KMS-11 (cell line): Measurements from ENCODE around the gene PA2G4.

ENCODE experiments used
- H2AFZ ChIP-seq: fragments of 200-600 bp; sonication (generic); 2 replicates; pipeline ENCODE4 v1.6.1; 2016; ENCODE audit warnings: antibody characterized with exemption, mixed run types, low read depth
- H3K27ac ChIP-seq: fragments of 200-600 bp; sonication (generic); 2 replicates; pipeline ENCODE4 v1.6.1; 2016; ENCODE audit warnings: mild to moderate bottlenecking, mixed run types
- H3K27me3 ChIP-seq: fragments of 200-600 bp; sonication (generic); 2 replicates; pipeline ENCODE4 v1.6.1; 2017; ENCODE audit warnings: mild to moderate bottlenecking, low read depth, mixed run types, moderate library complexity; ENCODE audit not compliant: insufficient read depth
- H3K36me3 ChIP-seq: fragments of 200-600 bp; sonication (generic); 2 replicates; pipeline ENCODE4 v1.6.1; 2017; ENCODE audit warnings: mild to moderate bottlenecking, mixed run types; ENCODE audit not compliant: insufficient read depth
- H3K4me1 ChIP-seq: fragments of 200-600 bp; sonication (generic); 2 replicates; pipeline ENCODE4 v1.6.1; 2016; ENCODE audit warnings: mild to moderate bottlenecking, low read depth, mixed run types; ENCODE audit not compliant: poor library complexity, severe bottlenecking
- H3K4me2 ChIP-seq: fragments of 200-600 bp; sonication (generic); 2 replicates; pipeline ENCODE4 v1.7.0; 2016; ENCODE audit warnings: mild to moderate bottlenecking, mixed run types
- H3K4me3 ChIP-seq: fragments of 200-600 bp; sonication (generic); IDR thresholded peaks from 2 replicates; pipeline ENCODE4 v1.6.1; 2017; ENCODE audit warnings: low read depth, low read length, mixed read lengths; ENCODE audit not compliant: insufficient read depth
- H3K79me2 ChIP-seq: fragments of 200-600 bp; sonication (generic); 2 replicates; pipeline ENCODE4 v1.6.1; 2016; ENCODE audit warnings: low read depth, mixed run types; ENCODE audit not compliant: insufficient read depth
- H3K9ac ChIP-seq: fragments of 200-600 bp; sonication (generic); 2 replicates; pipeline ENCODE4 v1.6.1; 2016; ENCODE audit warnings: mild to moderate bottlenecking, mixed run types
- H4K20me1 ChIP-seq: fragments of 200-600 bp; sonication (generic); 2 replicates; pipeline ENCODE4 v1.6.1; 2016; ENCODE audit warnings: mild to moderate bottlenecking, mixed run types; ENCODE audit not compliant: insufficient read depth
- CTCF ChIP-seq: fragments of 200-600 bp; sonication (generic); conservative IDR thresholded peaks from 2 replicates; pipeline ENCODE4 v1.6.1; 2017; ENCODE audit warnings: low read depth, mild to moderate bottlenecking, antibody characterized with exemption, low read length, moderate library complexity, mixed read lengths

The PA2G4 gene

DNA sequence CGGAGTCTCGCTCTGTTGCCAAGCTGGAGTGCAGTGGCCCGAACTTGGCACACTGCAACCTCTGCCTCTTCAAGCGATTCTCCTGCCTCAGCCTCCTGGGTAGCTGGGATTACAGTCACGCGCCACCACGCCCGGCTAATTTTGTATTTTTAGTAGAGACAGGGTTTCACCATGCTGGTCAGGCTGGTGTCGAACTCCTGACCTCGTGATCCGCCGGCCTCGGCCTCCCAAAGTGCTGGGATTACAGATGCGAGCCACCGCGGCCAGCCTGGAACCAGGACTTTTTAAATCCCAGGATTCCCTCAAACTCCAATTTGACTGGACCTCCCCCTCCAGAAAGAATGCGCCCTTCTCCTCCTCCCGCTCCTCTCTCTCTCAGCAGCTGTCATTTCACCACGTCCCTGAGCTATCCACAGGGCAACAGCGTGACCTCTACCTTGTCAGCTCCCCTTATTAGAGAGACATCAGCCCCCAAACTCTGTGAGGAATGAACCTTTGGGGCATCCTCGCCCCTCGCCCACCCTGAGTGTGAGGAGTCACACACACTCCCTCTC, 25.7 kb downstream of the PA2G4 start:
- Histone ChIP-seq H3K79me2 (peaks cover 26% of the 10 kb centered on the region; the same call in 1 of the 2 replicates), H4K20me1 (no peaks in the 10 kb centered on the region), H3K4me2 (peak overlapping the region; percentile 86), H3K36me3 (peaks cover 4% of the 10 kb centered on the region; the same call in 1 of the 2 replicates), H3K27me3 (no peaks in the 10 kb centered on the region), H2AFZ (no peak overlapping the region), H3K9ac (peak overlapping the region; percentile 63; the same call in 1 of the 2 replicates), H3K27ac (peak overlapping the region; percentile 35; the same call in 1 of the 2 replicates), H3K4me1 (peaks cover 52% of the 10 kb centered on the region), H3K4me3 (no peak overlapping the region)
- TF ChIP-seq CTCF = no peak

GRCh38 chr12:56130876-56131275, 26.5 kb downstream of the PA2G4 start:
- Histone ChIP-seq H3K4me1 (peaks cover 52% of the 10 kb centered on the region), H3K27ac (no peak overlapping the region), H3K79me2 (peaks cover 26% of the 10 kb centered on the region; the same call in 1 of the 2 replicates), H4K20me1 (no peaks in the 10 kb centered on the region), H3K36me3 (peaks cover 4% of the 10 kb centered on the region; the same call in 1 of the 2 replicates), H3K4me2 (no peak overlapping the region), H3K9ac (no peak overlapping the region), H3K4me3 (no peak overlapping the region), H3K27me3 (no peaks in the 10 kb centered on the region), H2AFZ (no peak overlapping the region)
- TF ChIP-seq CTCF = no peak

- no peak overlapping the region for H3K27ac ChIP-seq
- no peak overlapping the region for H3K4me3 ChIP-seq
- H3K4me1 ChIP-seq = peaks cover 30% of the 10 kb centered on the region
- peak overlapping the region; percentile 10; the same call in 1 of the 2 replicates for H3K4me2 ChIP-seq
- H3K36me3 ChIP-seq = peaks cover 8% of the 10 kb centered on the region; the same call in 1 of the 2 replicates
- no peak overlapping the region for H2AFZ ChIP-seq
- H3K9ac ChIP-seq = no peak overlapping the region
- no peaks in the 10 kb centered on the region for H4K20me1 ChIP-seq
- peaks cover 8% of the 10 kb centered on the region; the same call in 1 of the 2 replicates for H3K79me2 ChIP-seq
- TF ChIP-seq CTCF = no peak
- no peaks in the 10 kb centered on the region for H3K27me3 ChIP-seq
Measured at GRCh38 chr12:56134897-56135296, 30.5 kb downstream of the PA2G4 start.

GRCh38 chr12:56137853-56138571, 33.7 kb downstream of the PA2G4 start:
- H3K4me2 ChIP-seq = no peak overlapping the region
- no peaks in the 10 kb centered on the region for H3K27me3 ChIP-seq
- no peak for TF ChIP-seq CTCF
- no peak overlapping the region for H2AFZ ChIP-seq
- H3K79me2 ChIP-seq = no peaks in the 10 kb centered on the region
- H3K4me1 ChIP-seq = peaks cover 25% of the 10 kb centered on the region
- H3K27ac ChIP-seq = no peak overlapping the region
- no peak overlapping the region for H3K4me3 ChIP-seq
- H3K9ac ChIP-seq = no peak overlapping the region
- H4K20me1 ChIP-seq = no peaks in the 10 kb centered on the region
- peaks cover 10% of the 10 kb centered on the region; the same call in 1 of the 2 replicates for H3K36me3 ChIP-seq
